ENCODE data around the gene WASHC4.

Gene WASHC4

GRCh38 chr12:105071981-105072380, 35.5 kb upstream of the WASHC4 start:
- no peak overlapping the region for H3K4me3 ChIP-seq (ENCODE audit: low read depth, low read length)
- in situ Hi-C loops (cut with HindIII; ENCODE audit: low sequenced_read_pairs): no loop called here
- TF ChIP-seq CTCF (IDR thresholded peaks at IDR 0.05; ENCODE audit: low read depth, low read length, missing control alignments): no peak
- no peak for DNase-seq (ENCODE audit: low read depth)

DNA sequence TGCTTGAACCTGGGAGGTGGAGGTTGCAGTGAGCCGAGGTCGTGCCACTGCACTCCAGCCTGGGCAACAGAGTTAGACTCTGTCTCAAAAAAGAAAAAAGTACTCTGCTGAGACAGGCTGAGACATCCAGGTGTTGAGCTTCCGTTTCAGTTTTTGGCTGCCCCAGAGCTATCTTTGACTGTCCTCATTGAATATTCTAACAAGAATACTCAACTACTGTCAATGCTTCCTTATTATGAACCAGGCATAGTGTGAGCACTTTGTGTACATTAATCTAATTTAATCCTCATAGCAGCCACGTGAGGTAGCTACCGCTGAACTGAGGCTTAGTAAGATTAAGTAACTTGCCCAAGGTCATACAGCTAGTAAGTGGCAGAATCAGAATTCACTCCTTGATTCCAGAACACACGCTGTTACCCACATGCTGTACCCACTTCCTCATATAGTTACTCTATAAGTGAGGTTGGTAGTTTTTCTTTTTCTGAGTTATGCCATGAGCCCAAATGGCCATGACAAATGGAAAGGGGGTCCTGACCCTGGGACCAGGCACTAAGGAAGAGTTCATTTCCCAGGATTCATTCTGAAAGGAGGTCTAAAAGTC, 34.5 kb upstream of the WASHC4 start:
- no peak for TF ChIP-seq CTCF (IDR thresholded peaks at IDR 0.05; ENCODE audit: low read depth, low read length, missing control alignments)
- in situ Hi-C loops (cut with HindIII; ENCODE audit: low sequenced_read_pairs): no loop called here
- H3K4me3 ChIP-seq (ENCODE audit: low read depth, low read length): no peak overlapping the region
- no peak for DNase-seq (ENCODE audit: low read depth)

- in situ Hi-C loops (cut with HindIII; ENCODE audit: low sequenced_read_pairs): no loop called here
- DNase-seq (ENCODE audit: low read depth): no peak
- no peak for TF ChIP-seq CTCF (IDR thresholded peaks at IDR 0.05; ENCODE audit: low read depth, low read length, missing control alignments)
Measured at GRCh38 chr12:105076098-105076497, 31.4 kb upstream of the WASHC4 start.

DNA sequence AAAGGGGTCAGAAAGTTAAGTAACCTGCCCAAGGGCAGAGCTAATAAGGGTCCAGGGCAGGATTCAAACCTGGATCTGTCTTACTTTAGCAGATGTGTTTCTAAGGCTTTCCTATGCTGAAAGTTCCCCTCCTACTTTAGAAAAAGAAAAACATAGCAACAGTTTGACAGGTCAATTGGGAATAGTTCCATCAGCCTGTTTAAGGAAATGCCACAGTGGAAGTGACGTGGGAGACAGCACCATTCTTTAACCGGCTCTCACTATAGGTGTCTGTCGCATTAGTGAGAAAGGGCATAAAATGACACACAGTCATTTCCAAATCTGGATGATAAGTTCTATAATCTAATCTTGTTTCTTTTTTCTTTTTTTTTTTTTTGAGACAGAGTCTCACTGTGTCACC, 30.6 kb upstream of the WASHC4 start:
- no peak overlapping the region for H3K4me3 ChIP-seq (ENCODE audit: low read depth, low read length)
- no peak for TF ChIP-seq CTCF (IDR thresholded peaks at IDR 0.05; ENCODE audit: low read depth, low read length, missing control alignments)
- DNase-seq (ENCODE audit: low read depth): no peak
- in situ Hi-C loops (cut with HindIII; ENCODE audit: low sequenced_read_pairs): no loop called here

More at GRCh38 chr12:105076098-105076497, 31.4 kb upstream of the WASHC4 start:
- no peak overlapping the region for H3K4me3 ChIP-seq (ENCODE audit: low read depth, low read length)

DNA sequence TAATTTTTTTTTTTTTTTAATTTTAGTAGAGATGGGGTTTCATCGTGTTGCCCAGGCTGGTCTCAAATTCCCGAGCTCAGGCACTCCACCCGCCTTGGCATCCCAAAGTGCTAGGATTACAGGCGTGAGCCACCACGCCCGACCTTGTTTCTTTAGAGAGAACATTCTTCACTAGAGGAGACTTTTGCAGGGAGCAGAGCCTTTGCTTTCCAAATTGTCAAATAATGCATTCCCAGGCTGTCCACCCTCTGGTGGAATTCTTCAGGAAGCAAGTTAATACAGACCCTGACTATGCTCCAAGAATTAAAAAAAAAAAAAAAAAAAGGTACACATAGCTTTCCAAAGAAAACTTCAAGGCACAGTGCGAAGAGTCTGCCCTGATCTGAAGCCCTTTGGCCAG, 30.1 kb upstream of the WASHC4 start:
- no peak for TF ChIP-seq CTCF (IDR thresholded peaks at IDR 0.05; ENCODE audit: low read depth, low read length, missing control alignments)
- in situ Hi-C loops (cut with HindIII; ENCODE audit: low sequenced_read_pairs): no loop called here
- no peak overlapping the region for H3K4me3 ChIP-seq (ENCODE audit: low read depth, low read length)
- no peak for DNase-seq (ENCODE audit: low read depth)

GRCh38 chr12:105078712-105079570, 28.6 kb upstream of the WASHC4 start:
- H3K4me3 ChIP-seq (ENCODE audit: low read depth, low read length): no peak overlapping the region
- no peak for DNase-seq (ENCODE audit: low read depth)
- TF ChIP-seq CTCF (IDR thresholded peaks at IDR 0.05; ENCODE audit: low read depth, low read length, missing control alignments): no peak
- in situ Hi-C loops (cut with HindIII; ENCODE audit: low sequenced_read_pairs): no loop called here

Measured in astrocyte of the cerebellum (primary cell).